Measurements from ENCODE around the gene LMAN1L. TPM values are rescaled to one million over a fixed set of nuclear protein-coding genes. Genes with fewer than 3 reads are reported as not detected.
A peak's percentile ranks its signal among the peaks of the same experiment; 100 is the strongest.

The LMAN1L gene
- total RNA-seq, 2 donors from 2014 or later, result not detected

- no peak for TF ChIP-seq CTCF (IDR thresholded peaks at IDR 0.05)
- no peak overlapping the region for H3K9ac ChIP-seq (ENCODE audit: low read depth in 2 of 2, low read length in 2 of 2)
- H3K4me3 ChIP-seq, result no peak overlapping the region
- no peak for DNase-seq
- H3K27me3 ChIP-seq, result no peaks in the 10 kb centered on the region
- H3K27ac ChIP-seq, result no peak overlapping the region
- H3K36me3 ChIP-seq, result no peaks in the 10 kb centered on the region
- H3K4me1 ChIP-seq, result peaks cover 31% of the 10 kb centered on the region
- intact Hi-C loops (cut with DNase I), result no loop called here
- no peaks in the 10 kb centered on the region for H3K9me3 ChIP-seq
These were observed 36.7 kb upstream of the LMAN1L start for GRCh38 chr15:74775894-74776293.

DNA sequence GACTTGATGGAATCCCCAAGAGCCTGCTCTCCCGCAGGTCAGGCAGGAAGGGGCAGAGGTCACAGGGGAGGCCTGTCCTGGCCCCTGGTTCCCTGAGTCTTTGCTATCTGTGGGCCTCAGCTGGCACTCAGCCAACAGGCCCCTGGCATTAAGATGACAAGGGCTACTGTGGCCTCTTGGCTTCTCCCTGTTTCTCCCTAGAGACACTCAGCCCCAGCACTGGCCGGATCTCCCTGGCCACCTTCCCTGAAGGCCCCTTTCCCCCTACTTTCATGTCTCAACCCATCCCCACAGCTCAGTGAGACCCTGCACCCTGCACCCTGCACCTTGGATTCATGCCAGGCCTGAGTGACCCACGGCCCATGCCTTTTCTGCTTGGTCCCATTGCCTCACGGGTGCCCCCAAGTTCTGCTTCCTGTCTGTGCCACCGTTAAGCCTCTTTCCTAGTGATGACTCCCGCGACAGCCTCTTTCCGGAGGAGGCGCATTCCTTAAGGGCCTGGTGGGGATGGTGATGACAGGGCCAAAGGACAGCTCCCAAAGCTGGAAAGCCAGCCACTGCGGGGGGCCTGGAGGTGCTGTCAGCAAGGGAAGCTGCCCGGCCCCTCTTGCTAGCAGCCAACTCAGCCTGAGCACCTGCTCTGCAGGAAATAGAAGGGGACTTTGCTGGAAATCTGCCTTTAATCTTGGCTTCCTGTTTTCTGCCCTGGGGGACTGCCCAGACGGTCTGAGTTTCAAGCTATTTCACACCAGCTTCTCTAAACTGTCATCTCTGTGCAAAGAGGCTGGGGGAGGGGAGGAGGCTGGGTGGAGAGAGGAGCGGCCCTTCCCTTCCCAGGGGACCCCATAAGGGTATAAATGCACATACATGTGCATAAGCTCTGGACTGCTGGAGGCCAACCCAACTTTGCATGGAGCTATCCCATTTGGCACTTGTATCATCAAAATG is 35.5 kb upstream of the LMAN1L start:
- H3K4me1 ChIP-seq, result peaks cover 34% of the 10 kb centered on the region
- H3K27ac ChIP-seq, result peak overlapping the region; percentile 74
- no peaks in the 10 kb centered on the region for H3K9me3 ChIP-seq
- no peak overlapping the region for H3K4me3 ChIP-seq
- H3K36me3 ChIP-seq, result no peaks in the 10 kb centered on the region
- intact Hi-C loops (cut with DNase I), result no loop called here
- H3K9ac ChIP-seq (ENCODE audit: low read depth in 2 of 2, low read length in 2 of 2), result peak overlapping the region; percentile 29 to 39
- no peak for TF ChIP-seq CTCF (IDR thresholded peaks at IDR 0.05)
- peak; percentile 37 for DNase-seq
- H3K27me3 ChIP-seq, result no peaks in the 10 kb centered on the region

- no peak for TF ChIP-seq CTCF (IDR thresholded peaks at IDR 0.05)
- no peaks in the 10 kb centered on the region for H3K27me3 ChIP-seq
- intact Hi-C loops (cut with DNase I), result no loop called here
- DNase-seq, result peak; percentile 23
- H3K9me3 ChIP-seq, result no peaks in the 10 kb centered on the region
- peak overlapping the region; percentile 66 for H3K27ac ChIP-seq
- H3K4me3 ChIP-seq, result no peak overlapping the region
- no peaks in the 10 kb centered on the region for H3K36me3 ChIP-seq
- peaks cover 32% of the 10 kb centered on the region for H3K4me1 ChIP-seq
- peak overlapping the region in 1 of 2 donors; percentile 29 for H3K9ac ChIP-seq (ENCODE audit: low read depth in 2 of 2, low read length in 2 of 2)
These were observed 34.7 kb upstream of the LMAN1L start for GRCh38 chr15:74777769-74778598.

DNA sequence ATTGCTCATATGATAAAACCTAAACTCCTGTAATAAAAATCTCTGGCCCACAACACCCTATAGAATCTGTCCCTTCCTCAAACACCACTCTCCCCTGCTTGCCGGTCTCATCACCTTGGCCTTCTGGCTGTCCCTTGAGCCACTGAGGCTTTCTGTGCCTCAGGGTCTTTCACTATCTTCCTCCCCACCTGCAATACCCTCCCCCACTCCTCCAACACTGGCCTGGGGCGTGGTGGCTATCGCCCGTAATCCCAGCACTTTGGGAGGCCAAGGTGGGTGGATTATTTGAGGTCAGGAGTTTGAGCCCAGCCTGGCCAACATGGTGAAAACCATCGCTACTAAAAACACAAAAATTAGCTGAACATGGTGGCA is 34.0 kb upstream of the LMAN1L start:
- peaks cover 26% of the 10 kb centered on the region for H3K4me1 ChIP-seq
- no peak for TF ChIP-seq CTCF (IDR thresholded peaks at IDR 0.05)
- H3K36me3 ChIP-seq, result no peaks in the 10 kb centered on the region
- H3K9ac ChIP-seq (ENCODE audit: low read depth in 2 of 2, low read length in 2 of 2), result no peak overlapping the region
- no peak overlapping the region for H3K4me3 ChIP-seq
- no peaks in the 10 kb centered on the region for H3K9me3 ChIP-seq
- DNase-seq, result peak; percentile 19
- intact Hi-C loops (cut with DNase I), result no loop called here
- no peaks in the 10 kb centered on the region for H3K27me3 ChIP-seq
- no peak overlapping the region for H3K27ac ChIP-seq

- Histone ChIP-seq H3K36me3 (no peaks in the 10 kb centered on the region), H3K9ac (ENCODE audit: low read depth in 2 of 2, low read length in 2 of 2) (no peak overlapping the region), H3K27me3 (no peaks in the 10 kb centered on the region), H3K9me3 (no peaks in the 10 kb centered on the region), H3K4me1 (peaks cover 21% of the 10 kb centered on the region), H3K27ac (peak overlapping the region; percentile 81), H3K4me3 (no peak overlapping the region)
- peak; percentile 18 for DNase-seq
- no peak for TF ChIP-seq CTCF (IDR thresholded peaks at IDR 0.05)
- intact Hi-C loops (cut with DNase I), result no loop called here
These were observed 33.4 kb upstream of the LMAN1L start for GRCh38 chr15:74779162-74779648.
